Suprapubic skin (tissue), 4 donors: ENCODE data around the gene MEI1. TPM values are rescaled to one million over a fixed set of nuclear protein-coding genes. Genes with fewer than 3 reads are reported as not detected.
A peak's percentile ranks its signal among the peaks of the same experiment; 100 is the strongest.

Experiments
- DNase-seq, 2 donors: peaks; one replicate each; pipeline ENCODE4 v3.0.0-alpha.2; 2019; ENCODE audit warnings: low spot score in 2 of 2
- H3K27ac ChIP-seq: fragments of 200-600 bp; sonication (generic); one replicate; pipeline ENCODE4 v1.5.1; 2019
- H3K27me3 ChIP-seq: fragments of 200-600 bp; sonication (generic); one replicate; pipeline ENCODE4 v1.5.1; 2019
- H3K36me3 ChIP-seq: fragments of 200-600 bp; sonication (generic); one replicate; pipeline ENCODE4 v1.5.1; 2019
- H3K4me1 ChIP-seq: fragments of 200-600 bp; sonication (generic); one replicate; pipeline ENCODE4 v1.5.1; 2019
- H3K4me3 ChIP-seq: fragments of 200-600 bp; sonication (generic); one replicate; pipeline ENCODE4 v1.5.1; 2019; ENCODE audit warnings: mild to moderate bottlenecking
- H3K9me3 ChIP-seq: fragments of 200-600 bp; sonication (generic); one replicate; pipeline ENCODE4 v1.5.1; 2019
- EP300 ChIP-seq: sonication (generic); formaldehyde crosslinking; IDR thresholded peaks from one replicate; pipeline ENCODE4 v1.6.1; 2017; ENCODE audit warnings: antibody characterized with exemption
- POLR2A ChIP-seq, 2 donors: fragments of 450-650 bp; IDR thresholded peaks; one replicate each; pipeline ENCODE4 v1.6.1; 2017; ENCODE audit warnings: antibody characterized with exemption in 2 of 2, mild to moderate bottlenecking in 2 of 2, moderate library complexity in 2 of 2
- POLR2AphosphoS5 ChIP-seq, 3 donors: sonication (generic); formaldehyde crosslinking; IDR thresholded peaks; one replicate each; pipeline ENCODE4 v1.6.1; 2017; ENCODE audit warnings: antibody characterized with exemption in 3 of 3
- WGBS: methylation state at CpG from one replicate; pipeline ENCODE4 v1.1.5; 2018; 5-methylcytosine and 5-hydroxymethylcytosine counted together
- total RNA-seq, 4 donors: library from RNA; depleted of rRNA; stranded (reverse); fragments of >200 nt; gene quantifications; one replicate each; pipeline ENCODE4 v1.1.0, GENCODE V29; 2016
- TF ChIP-seq, protein P1 (sequence below), 2 donors: fragments of 200-600 bp in 1 of 2; fragments of 450-650 bp in 1 of 2; sonication (generic) in 1 of 2; IDR thresholded peaks; one replicate each; pipeline ENCODE4 v1.5.1; 2016 to 2019; ENCODE audit warnings: antibody characterized with exemption in 2 of 2, mild to moderate bottlenecking in 1 of 2, moderate library complexity in 1 of 2

The MEI1 gene
- total RNA-seq, 4 donors from 2014 or later = 0.72 to 5.0 TPM; not detected in 2

GRCh38 chr22:41847300-41847699, 148.0 kb downstream of the MEI1 start:
- TF ChIP-seq EP300 (no peak), POLR2A (IDR thresholded peaks at IDR 0.05) (no peak), POLR2AphosphoS5 (IDR thresholded peaks at IDR 0.05) (no peak)
- TF ChIP-seq, protein P1, sequence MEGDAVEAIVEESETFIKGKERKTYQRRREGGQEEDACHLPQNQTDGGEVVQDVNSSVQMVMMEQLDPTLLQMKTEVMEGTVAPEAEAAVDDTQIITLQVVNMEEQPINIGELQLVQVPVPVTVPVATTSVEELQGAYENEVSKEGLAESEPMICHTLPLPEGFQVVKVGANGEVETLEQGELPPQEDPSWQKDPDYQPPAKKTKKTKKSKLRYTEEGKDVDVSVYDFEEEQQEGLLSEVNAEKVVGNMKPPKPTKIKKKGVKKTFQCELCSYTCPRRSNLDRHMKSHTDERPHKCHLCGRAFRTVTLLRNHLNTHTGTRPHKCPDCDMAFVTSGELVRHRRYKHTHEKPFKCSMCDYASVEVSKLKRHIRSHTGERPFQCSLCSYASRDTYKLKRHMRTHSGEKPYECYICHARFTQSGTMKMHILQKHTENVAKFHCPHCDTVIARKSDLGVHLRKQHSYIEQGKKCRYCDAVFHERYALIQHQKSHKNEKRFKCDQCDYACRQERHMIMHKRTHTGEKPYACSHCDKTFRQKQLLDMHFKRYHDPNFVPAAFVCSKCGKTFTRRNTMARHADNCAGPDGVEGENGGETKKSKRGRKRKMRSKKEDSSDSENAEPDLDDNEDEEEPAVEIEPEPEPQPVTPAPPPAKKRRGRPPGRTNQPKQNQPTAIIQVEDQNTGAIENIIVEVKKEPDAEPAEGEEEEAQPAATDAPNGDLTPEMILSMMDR (IDR thresholded peaks at IDR 0.05) = no peak
- peaks cover 3% of the 10 kb centered on the region for H3K36me3 ChIP-seq
- H3K4me3 ChIP-seq = no peak overlapping the region
- peaks cover 64% of the 10 kb centered on the region for H3K4me1 ChIP-seq
- no peaks in the 10 kb centered on the region for H3K27me3 ChIP-seq
- DNase-seq = no peak
- WGBS = 71% methylated on average over 2 of the region's 2 CpGs
- H3K9me3 ChIP-seq = no peaks in the 10 kb centered on the region
- peak overlapping the region; percentile 83 for H3K27ac ChIP-seq

GRCh38 chr22:41848468-41848867, 149.2 kb downstream of the MEI1 start:
- H3K9me3 ChIP-seq = no peaks in the 10 kb centered on the region
- DNase-seq = no peak
- H3K4me3 ChIP-seq = no peak overlapping the region
- no peaks in the 10 kb centered on the region for H3K27me3 ChIP-seq
- H3K4me1 ChIP-seq = peaks cover 54% of the 10 kb centered on the region
- no peak overlapping the region for H3K27ac ChIP-seq
- peaks cover 3% of the 10 kb centered on the region for H3K36me3 ChIP-seq
- 53% methylated on average over 5 of the region's 5 CpGs for WGBS
- TF ChIP-seq POLR2AphosphoS5 (IDR thresholded peaks at IDR 0.05) = no peak
- TF ChIP-seq, protein P1 (IDR thresholded peaks at IDR 0.05) = peak in 1 of 2 donors; percentile 17
- TF ChIP-seq EP300 = no peak
- no peak for TF ChIP-seq POLR2A (IDR thresholded peaks at IDR 0.05)

Other genes with a start within 250 kb of the MEI1 start
- gene PHF5A, start 230.8 kb upstream of the MEI1 start, total RNA-seq = 10 to 100 TPM; 26.7 to 47.1 (median 36.9) TPM
- gene ACO2, start 230.4 kb upstream of the MEI1 start, total RNA-seq = 10 to 100 TPM; 67.4 to 81.9 (median 75.9) TPM
- gene POLR3H, start 155.0 kb upstream of the MEI1 start, total RNA-seq = 10 to 100 TPM; 18.5 to 32.7 (median 23.5) TPM
- gene CSDC2, start 138.5 kb upstream of the MEI1 start, total RNA-seq = 1 to 10 TPM in 2 of 4 donors, under 1 TPM in 2; 0.40 to 2.6 (median 0.82) TPM
- 10 to 100 TPM; 35.7 to 48.5 (median 40.8) TPM for gene PMM1, start 109.7 kb upstream of the MEI1 start, total RNA-seq
- gene DESI1, start 78.5 kb upstream of the MEI1 start, total RNA-seq = 10 to 100 TPM; 25.6 to 32.9 (median 27.9) TPM
- 100 to 1,000 TPM; 131 to 194 (median 182) TPM for gene XRCC6, start 78.2 kb upstream of the MEI1 start, total RNA-seq
- gene SNU13, start 10.6 kb upstream of the MEI1 start, total RNA-seq = 100 to 1,000 TPM; 113 to 159 (median 126) TPM
- gene CCDC134, start 101.2 kb downstream of the MEI1 start, total RNA-seq = 10 to 100 TPM; 10.1 to 22.0 (median 15.2) TPM
- 100 to 1,000 TPM in 3 of 4 donors, 10 to 100 TPM in 1; 97.5 to 160 (median 146) TPM for gene SREBF2, start 133.6 kb downstream of the MEI1 start, total RNA-seq
- not detected for gene SHISA8, start 215.6 kb downstream of the MEI1 start, total RNA-seq
- gene TNFRSF13C, start 227.3 kb downstream of the MEI1 start, total RNA-seq = 1 to 10 TPM; 1.1 to 2.6 (median 1.9) TPM
- gene CENPM, start 247.6 kb downstream of the MEI1 start, total RNA-seq = 10 to 100 TPM in 1 of 4 donors, 1 to 10 TPM in 3; 8.8 to 16.5 (median 9.2) TPM